WERI-Rb-1 (cell line): ENCODE measurements around the gene MRAS.

Experiments used
- DNase-seq: peaks from one replicate; pipeline ENCODE4 v3.0.0-alpha.2; 2020
- H3K27ac ChIP-seq: fragments of 250-450 bp; sonication (Bioruptor Pico); 2 replicates; pipeline ENCODE4 v1.5.1; 2020; ENCODE audit warnings: mild to moderate bottlenecking, moderate library complexity
- H3K27me3 ChIP-seq: fragments of 250-450 bp; sonication (Bioruptor Pico); 2 replicates; pipeline ENCODE4 v1.5.1; 2021; ENCODE audit warnings: mild to moderate bottlenecking, low read depth, moderate library complexity; ENCODE audit not compliant: insufficient read depth, severe bottlenecking
- H3K36me3 ChIP-seq: fragments of 250-450 bp; sonication (Bioruptor Pico); 2 replicates; pipeline ENCODE4 v1.5.1; 2020; ENCODE audit warnings: mild to moderate bottlenecking, moderate library complexity
- H3K4me3 ChIP-seq: 2 replicates; pipeline ENCODE4 v1.5.1; 2011; ENCODE audit warnings: low read depth, mild to moderate bottlenecking, control low read depth, low read length
- H3K9me3 ChIP-seq: fragments of 250-450 bp; sonication (Bioruptor Pico); 2 replicates; pipeline ENCODE4 v1.5.1; 2021; ENCODE audit warnings: mild to moderate bottlenecking, moderate library complexity; ENCODE audit not compliant: severe bottlenecking
- CTCF ChIP-seq: IDR thresholded peaks from 2 replicates; pipeline ENCODE4 v1.5.1; 2011; ENCODE audit warnings: low read depth, mild to moderate bottlenecking, control low read depth, inconsistent platforms, low read length

Gene MRAS

GRCh38 chr3:138334608-138335007 is 13.8 kb upstream of the MRAS start:
- Histone ChIP-seq H3K9me3 (no peaks in the 10 kb centered on the region), H3K36me3 (no peaks in the 10 kb centered on the region), H3K4me3 (no peak overlapping the region), H3K27ac (no peak overlapping the region), H3K27me3 (no peaks in the 10 kb centered on the region)
- no peak for TF ChIP-seq CTCF
- no peak for DNase-seq

DNA sequence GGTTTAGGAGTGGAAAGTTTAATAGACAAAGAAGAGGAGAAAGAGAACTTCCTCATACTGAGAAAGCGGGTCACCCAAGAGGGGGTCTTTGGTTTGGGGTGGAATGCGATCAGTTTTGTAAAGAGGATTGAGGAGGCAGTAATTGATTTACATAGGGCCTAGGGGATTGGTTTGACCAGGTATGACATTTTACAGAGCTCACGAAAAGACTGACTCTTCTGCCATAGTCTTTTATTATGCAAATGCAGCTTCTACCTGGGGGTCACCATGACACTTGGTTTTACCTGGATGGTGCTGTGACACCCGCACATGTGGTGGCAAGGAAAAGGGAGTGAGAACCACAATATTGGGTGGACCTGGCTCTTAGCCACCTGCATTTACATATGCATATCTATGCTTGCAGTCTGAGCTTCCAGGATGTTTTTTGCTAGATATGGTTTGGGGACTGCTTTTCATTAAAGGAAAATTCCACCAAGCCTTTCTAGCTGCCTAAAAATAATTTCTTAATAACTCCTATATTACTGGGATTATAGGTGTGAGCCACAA is 11.9 kb upstream of the MRAS start:
- Histone ChIP-seq H3K36me3 (no peaks in the 10 kb centered on the region), H3K27ac (no peak overlapping the region), H3K4me3 (no peak overlapping the region), H3K9me3 (no peaks in the 10 kb centered on the region), H3K27me3 (no peaks in the 10 kb centered on the region)
- no peak for TF ChIP-seq CTCF
- DNase-seq: no peak

- TF ChIP-seq CTCF: no peak
- Histone ChIP-seq H3K4me3 (no peak overlapping the region), H3K27me3 (no peaks in the 10 kb centered on the region), H3K9me3 (no peaks in the 10 kb centered on the region), H3K27ac (no peak overlapping the region), H3K36me3 (no peaks in the 10 kb centered on the region)
- DNase-seq: no peak
Measured at GRCh38 chr3:138338244-138338643, 10.1 kb upstream of the MRAS start.

DNA sequence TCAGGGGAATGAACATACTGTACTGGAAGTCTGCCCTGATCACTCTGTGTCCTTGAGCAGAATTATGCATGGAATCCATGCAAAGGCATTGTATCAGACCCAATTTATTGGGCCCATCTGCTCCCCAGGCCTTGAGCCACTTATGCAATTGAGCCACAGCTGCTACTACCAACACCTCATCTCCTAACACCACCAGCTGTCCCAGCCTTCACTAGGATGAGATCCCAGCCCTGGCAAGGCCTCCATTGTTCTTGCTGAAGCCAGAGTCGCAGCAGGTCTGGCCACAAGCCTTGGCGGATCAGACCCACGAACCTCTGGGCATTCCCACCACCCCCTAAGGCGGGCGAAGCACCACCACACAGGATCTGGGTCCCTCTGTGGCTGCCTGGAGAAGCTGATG is 9.6 kb upstream of the MRAS start:
- Histone ChIP-seq H3K27me3 (no peaks in the 10 kb centered on the region), H3K36me3 (no peaks in the 10 kb centered on the region), H3K9me3 (no peaks in the 10 kb centered on the region), H3K27ac (peak overlapping the region; percentile 55; the same call in 1 of the 2 replicates), H3K4me3 (no peak overlapping the region)
- no peak for TF ChIP-seq CTCF
- peak; percentile 60 for DNase-seq

DNA sequence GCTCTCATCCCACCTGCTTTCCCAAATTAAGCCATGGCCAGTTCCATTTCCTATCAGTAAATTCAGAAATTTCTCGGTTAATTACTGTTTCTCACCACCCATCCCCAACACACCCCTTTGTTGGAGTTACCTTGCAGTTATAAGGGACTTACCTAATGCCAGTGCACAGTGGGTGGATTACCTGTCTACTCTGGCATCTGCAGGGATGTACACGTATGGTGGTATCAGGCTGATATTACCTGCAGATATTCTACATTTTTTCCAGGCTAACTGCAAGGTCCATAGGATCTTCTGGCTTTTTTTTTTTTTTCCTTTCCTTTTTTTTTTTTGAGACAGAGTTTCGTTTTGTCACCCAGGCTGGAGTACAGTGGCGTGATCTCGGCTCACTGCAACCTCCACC is 7.9 kb upstream of the MRAS start:
- no peak for DNase-seq
- H3K9me3 ChIP-seq: no peaks in the 10 kb centered on the region
- H3K27ac ChIP-seq: no peak overlapping the region
- no peak for TF ChIP-seq CTCF
- H3K36me3 ChIP-seq: no peaks in the 10 kb centered on the region
- H3K4me3 ChIP-seq: no peak overlapping the region
- H3K27me3 ChIP-seq: no peaks in the 10 kb centered on the region

DNA sequence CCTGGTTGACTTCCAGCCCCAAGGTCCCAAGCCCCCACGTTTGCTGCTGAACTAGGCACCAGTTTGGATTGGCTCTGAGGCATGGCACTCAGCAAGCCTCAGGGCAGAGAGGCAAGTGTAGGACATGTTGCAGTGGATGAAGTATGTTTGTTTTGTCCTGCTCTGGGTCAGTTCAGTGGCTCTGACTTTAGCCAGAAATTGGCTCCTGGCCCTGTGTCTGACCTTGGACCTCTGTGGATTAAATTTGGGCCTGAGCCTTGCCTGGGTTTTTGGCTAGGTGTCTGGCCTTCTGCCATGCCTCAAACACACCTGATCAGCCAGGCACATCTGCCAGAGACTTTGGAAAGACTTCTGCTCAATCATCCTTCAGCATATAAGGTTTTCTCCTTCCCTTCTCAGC is 3.6 kb upstream of the MRAS start:
- TF ChIP-seq CTCF: no peak
- H3K4me3 ChIP-seq: no peak overlapping the region
- DNase-seq: no peak

More for the DNA sequence above, 3.6 kb upstream of the MRAS start:
- H3K27ac ChIP-seq: no peak overlapping the region
- no peaks in the 10 kb centered on the region for H3K9me3 ChIP-seq
- H3K36me3 ChIP-seq: no peaks in the 10 kb centered on the region
- no peaks in the 10 kb centered on the region for H3K27me3 ChIP-seq
